GM12878 (cell line): ENCODE data around the gene CILP. TPM values are rescaled to one million over a fixed set of nuclear protein-coding genes. Genes with fewer than 3 reads are reported as not detected.
A peak's percentile ranks its signal among the peaks of the same experiment; 100 is the strongest.

Experiments used
- ATAC-seq: fragments of 200-7000 bp; cut with Tn5 transposase; 3 replicates; pipeline ENCODE4 v1.9.1; 2020; ENCODE audit warnings: mild to moderate bottlenecking, moderate library complexity
- BruUV-seq: library from RNA; stranded (reverse); fragments of 400-500 nt; replicated peaks from 2 replicates; lab custom pipeline; 2021; lab: Mats Ljungman, UMichigan
- CTCF ChIA-PET: fragments of 300-600 bp; sonication (Branson Sonifier 250); formaldehyde crosslinking; extraction: SDS; loops from one replicate; lab custom pipeline; 2021; ENCODE audit warnings: inconsistent platforms; lab: Yijun Ruan, JAX
- POLR2A ChIA-PET: fragments of 350-600 bp; formaldehyde crosslinking; extraction: SDS; loops from one replicate; lab custom pipeline; 2021; ENCODE audit warnings: inconsistent platforms; lab: Charles Lee
- RAD21 ChIA-PET: fragments of 300-600 bp; sonication (Branson Sonifier 250); formaldehyde crosslinking; loops from one replicate; lab custom pipeline; 2023; ENCODE audit warnings: antibody characterized with exemption; ENCODE audit not compliant: unreplicated experiment; lab: Charles Lee
- SMC1A ChIA-PET: fragments of 300-600 bp; sonication (Branson Sonifier 250); formaldehyde crosslinking; loops from one replicate; lab custom pipeline; 2023; ENCODE audit not compliant: unreplicated experiment, uncharacterized antibody; lab: Charles Lee
- DNase-seq: peaks from one replicate; pipeline ENCODE4 v3.0.0-alpha.2; 2011; ENCODE audit warnings: low read depth, low spot score
- FAIRE-seq: peaks from 3 replicates; lab custom pipeline; 2011; peaks lifted over from hg19 to GRCh38; lab: Jason Lieb, UNC
- H2AFZ ChIP-seq: 2 replicates; pipeline ENCODE4 v1.6.0; 2011; ENCODE audit warnings: low read depth, low read length, control low read depth; ENCODE audit not compliant: control insufficient read depth
- H3K27ac ChIP-seq: 2 replicates; pipeline ENCODE4 v1.5.1; 2011; ENCODE audit warnings: control low read depth; ENCODE audit not compliant: control insufficient read depth, insufficient read depth
- H3K27me3 ChIP-seq, 2 experiments: replicated peaks in 1 of 2; 2 replicates each; pipeline versions ENCODE4 v1.6.0 to v1.6.1; 2011; ENCODE audit warnings: low read length in 1 of 2; ENCODE audit not compliant: control insufficient read depth in 2 of 2, insufficient read depth in 2 of 2
- H3K36me3 ChIP-seq, 2 experiments: 2 replicates each; pipeline ENCODE4 v1.5.1; 2011; ENCODE audit warnings: low read length in 1 of 2; ENCODE audit not compliant: control insufficient read depth in 2 of 2, insufficient read depth in 2 of 2
- H3K4me1 ChIP-seq: 2 replicates; pipeline ENCODE4 v1.6.1; 2011; ENCODE audit warnings: mild to moderate bottlenecking, low read length, moderate library complexity, mixed read lengths; ENCODE audit not compliant: control insufficient read depth, insufficient read depth
- H3K4me2 ChIP-seq: 2 replicates; pipeline ENCODE4 v1.6.0; 2011; ENCODE audit warnings: control low read depth; ENCODE audit not compliant: control insufficient read depth, insufficient read depth
- H3K4me3 ChIP-seq: fragments of 200-600 bp; sonication (generic); 2 replicates; pipeline ENCODE4 v1.5.1; 2016
- H3K79me2 ChIP-seq: 2 replicates; pipeline ENCODE4 v1.6.0; 2011; ENCODE audit warnings: low read length; ENCODE audit not compliant: control insufficient read depth, insufficient read depth
- H3K9ac ChIP-seq: 2 replicates; pipeline ENCODE4 v1.8.0; 2011; ENCODE audit warnings: low read length, control low read depth, mixed read lengths; ENCODE audit not compliant: control insufficient read depth, insufficient read depth
- H3K9me3 ChIP-seq: replicated peaks from 3 replicates; pipeline ENCODE4 v1.5.1; 2011; ENCODE audit warnings: mild to moderate bottlenecking, low read length; ENCODE audit not compliant: control insufficient read depth, insufficient read depth
- H4K20me1 ChIP-seq: 2 replicates; pipeline ENCODE4 v1.6.0; 2011; ENCODE audit not compliant: control insufficient read depth, insufficient read depth
- ATF7 ChIP-seq: fragments of 450-650 bp; IDR thresholded peaks from 2 replicates; pipeline ENCODE4 v1.6.1; 2016; ENCODE audit warnings: low read depth, mild to moderate bottlenecking
- CEBPB ChIP-seq, 2 experiments: fragments of 150-350 bp in 1 of 2; IDR thresholded peaks; 2 replicates each; pipeline ENCODE4 v1.6.1; 2012 to 2014; ENCODE audit warnings: low read depth in 2 of 2, low read length in 2 of 2, borderline replicate concordance in 1 of 2, inconsistent platforms in 1 of 2
- CHD4 ChIP-seq: fragments of 200-600 bp; sonication (generic); IDR thresholded peaks from 2 replicates; pipeline ENCODE4 v1.6.1; 2016; ENCODE audit warnings: mild to moderate bottlenecking
- DPF2 ChIP-seq: fragments of 450-650 bp; IDR thresholded peaks from 2 replicates; pipeline ENCODE4 v1.6.1; 2017; ENCODE audit warnings: mild to moderate bottlenecking
- EGR1 ChIP-seq, 2 experiments: IDR thresholded peaks; 1 replicate in 1 of 2; 2 replicates in 1 of 2; pipeline ENCODE4 v1.6.1; 2011 to 2012; ENCODE audit warnings: low read depth in 2 of 2, low read length in 2 of 2, borderline replicate concordance in 1 of 2, mild to moderate bottlenecking in 1 of 2, moderate library complexity in 1 of 2
- FOXM1 ChIP-seq: IDR thresholded peaks from 2 replicates; pipeline ENCODE4 v1.6.1; 2012; ENCODE audit warnings: low read depth, mild to moderate bottlenecking, inconsistent platforms, low read length, moderate library complexity
- IKZF1 ChIP-seq: fragments of 450-650 bp; conservative IDR thresholded peaks from 2 replicates; pipeline ENCODE4 v1.6.1; 2017; ENCODE audit warnings: antibody characterized with exemption, mild to moderate bottlenecking
- IRF5 ChIP-seq: fragments of 450-650 bp; IDR thresholded peaks from 2 replicates; pipeline ENCODE4 v1.6.1; 2017; ENCODE audit warnings: borderline replicate concordance
- MXI1 ChIP-seq: fragments of 150-350 bp; IDR thresholded peaks from 2 replicates; pipeline ENCODE4 v1.6.1; 2011; ENCODE audit warnings: low read depth, mild to moderate bottlenecking, inconsistent platforms, low read length, improper control_type of control experiment
- NR2C2 ChIP-seq: IDR thresholded peaks from 2 replicates; pipeline ENCODE4 v1.6.1; 2011; ENCODE audit warnings: borderline replicate concordance, low read depth; ENCODE audit not compliant: control insufficient read depth, insufficient read length
- NR2F1 ChIP-seq: fragments of 450-650 bp; conservative IDR thresholded peaks from 2 replicates; pipeline ENCODE4 v1.6.1; 2017; ENCODE audit warnings: mild to moderate bottlenecking
- PBX3 ChIP-seq: IDR thresholded peaks from 2 replicates; pipeline ENCODE4 v1.6.1; 2011; ENCODE audit warnings: mild to moderate bottlenecking, low read depth, low read length, moderate library complexity; ENCODE audit not compliant: insufficient replicate concordance
- PML ChIP-seq: IDR thresholded peaks from 2 replicates; pipeline ENCODE4 v1.6.1; 2012; ENCODE audit warnings: low read length, inconsistent platforms
- RELA ChIP-seq: fragments of 450-650 bp; IDR thresholded peaks from 2 replicates; pipeline ENCODE4 v1.8.0; 2014; ENCODE audit warnings: borderline replicate concordance; ENCODE audit not compliant: partially characterized antibody
- RUNX3 ChIP-seq: IDR thresholded peaks from 2 replicates; pipeline ENCODE4 v1.6.1; 2012; ENCODE audit warnings: low read length, inconsistent platforms
- SRF ChIP-seq, 2 experiments: IDR thresholded peaks; 2 replicates each; pipeline ENCODE4 v1.6.1; 2011; ENCODE audit warnings: low read depth in 2 of 2, low read length in 2 of 2, mild to moderate bottlenecking in 1 of 2, moderate library complexity in 1 of 2
- TCF7 ChIP-seq: IDR thresholded peaks from 2 replicates; pipeline ENCODE4 v1.6.1; 2014; ENCODE audit warnings: antibody characterized with exemption, borderline replicate concordance
- YY1 ChIP-seq: IDR thresholded peaks from 2 replicates; pipeline ENCODE4 v1.6.1; 2011; ENCODE audit warnings: low read depth, mild to moderate bottlenecking, low read length
- ZNF274 ChIP-seq: IDR thresholded peaks from one replicate; pipeline ENCODE4 v1.8.0; 2011; ENCODE audit not compliant: insufficient read length, insufficient read depth
- WGBS: methylation state at CpG from one replicate; pipeline ENCODE4 v1.1.6; 2016; ENCODE audit warnings: low lambda C conversion rate; ENCODE audit not compliant: insufficient replicate concordance, insufficient coverage; ENCODE audit errors: missing lambda C conversion rate; 5-methylcytosine and 5-hydroxymethylcytosine counted together
- in situ Hi-C: fragments of 300-500 bp; cut with MboI; formaldehyde crosslinking; loops from 9 replicates; pipeline ENCODE4 v1.14.3; 2018; ENCODE audit warnings: mixed read lengths
- intact Hi-C: fragments of 100-400 bp; cut with micrococcal nuclease; formaldehyde crosslinking; loops from one replicate; pipeline ENCODE4 v1.14.2; 2022; ENCODE audit not compliant: unreplicated experiment
- polyA plus RNA-seq, 11 experiments: library from polyadenylated mRNA; depleted of rRNA in 4 of 11; unstranded in 6 of 11; stranded (reverse) in 5 of 11; fragments of >200 nt; fragmentation: Nextera tagmentation in 4 of 11; fragmentation: Illumina TruSeq in 1 of 11; extraction: Ambion mirVana in 4 of 11; extraction: Trizol in 1 of 11; gene quantifications; 1 replicate in 1 of 11; 2 replicates in 10 of 11; pipeline versions ENCODE4 v1.2.1 to v1.2.3, GENCODE V29; 2011 to 2016; ENCODE audit warnings: inconsistent platforms in 2 of 11, missing spikeins in 2 of 11, low read depth in 1 of 11
- total RNA-seq, 4 experiments: library from RNA; depleted of rRNA in 3 of 4; stranded (reverse); fragments of >200 nt in 3 of 4; fragmentation: Illumina TruSeq in 1 of 4; extraction: Trizol in 1 of 4; gene quantifications; 2 replicates each; pipeline versions ENCODE4 v1.2.1 to v1.2.3, GENCODE V29; 2013 to 2021
- TF ChIP-seq, protein P1 (sequence below): fragments of 450-650 bp; IDR thresholded peaks from 2 replicates; pipeline ENCODE4 v1.6.1; 2016; ENCODE audit warnings: mild to moderate bottlenecking

The CILP gene
- total and polyA plus RNA-seq, 10 of the 15 experiments (the other 5 are each of a cell fraction or from before 2014, with no cell fraction given): 0.03 to 0.06 (median 0.04) TPM; not detected in 4

DNA sequence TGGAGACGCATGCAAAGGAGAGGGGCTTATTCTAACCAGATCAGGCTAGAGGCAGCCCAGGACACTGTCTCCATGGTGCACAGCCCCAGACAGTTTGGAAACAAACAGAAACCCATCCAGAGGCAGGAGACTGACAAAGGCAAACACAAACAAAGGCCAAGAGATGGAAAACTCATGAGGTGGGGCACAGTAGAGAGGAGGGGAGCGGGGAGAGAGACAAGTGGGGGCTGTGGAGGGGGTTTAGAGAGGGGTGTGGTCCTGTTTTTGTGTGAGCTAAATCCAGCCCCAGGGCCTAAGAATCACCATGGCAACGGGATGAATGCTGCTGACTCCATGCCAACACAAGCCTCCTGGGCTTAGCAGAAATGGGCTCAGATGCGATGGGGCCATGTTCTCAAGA is 43.1 kb upstream of the CILP start (continued):
- TF ChIP-seq RUNX3: no peak
- TF ChIP-seq FOXM1: no peak
- TF ChIP-seq, all 136 proteins: peak for 0

DNA sequence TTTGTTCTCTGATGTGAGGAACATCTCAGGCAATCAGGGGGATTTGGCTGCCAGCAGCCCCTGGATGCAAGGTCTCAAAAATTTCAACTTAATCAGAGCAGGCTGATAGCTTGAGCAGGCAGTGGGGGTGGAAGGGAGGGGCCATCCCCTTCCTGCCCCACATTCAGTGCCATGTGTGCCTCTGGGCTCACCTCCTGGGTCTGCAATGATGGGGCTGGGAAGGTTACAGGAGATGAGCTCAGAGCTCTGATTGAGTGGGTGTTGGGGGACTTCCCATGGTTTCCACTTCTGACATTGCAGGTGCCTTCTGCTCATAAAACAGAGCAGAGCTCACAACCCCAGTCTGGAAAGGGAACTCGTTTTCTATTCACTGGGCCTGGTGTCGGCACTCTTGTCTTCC is 38.4 kb upstream of the CILP start:
- H3K27me3 ChIP-seq: no peaks in the 10 kb centered on the region
- H3K27ac ChIP-seq: peak overlapping the region; percentile 33; the same call in 1 of the 2 replicates
- H4K20me1 ChIP-seq: no peaks in the 10 kb centered on the region
- no TSS peak for BruUV-seq
- WGBS: 5% methylated on average over 2 of the region's 2 CpGs
- no peak for FAIRE-seq
- H3K9ac ChIP-seq: no peak overlapping the region
- in situ Hi-C loops: no loop called here
- ChIA-PET POLR2A (interaction anchor here (0.5 to 1.3 kb wide), 4 partner anchors 36 to 198 kb away, joined by 3 to 4 read pairs (median 3); partner anchors contain the start of gene PARP16), RAD21 (interaction anchor here (1.2 to 1.5 kb wide), 3 partner anchors 35 to 48 kb away, joined by 3 to 6 read pairs (median 3); partner anchors contain the start of gene PARP16), SMC1A (interaction anchor here (0.6 to 1.2 kb wide), 5 partner anchors 9 to 29 kb away, joined by 3 to 5 read pairs (median 3); no protein-coding TSS in a partner anchor), CTCF (interaction anchor here (0.6 to 1.4 kb wide), 5 partner anchors 9 to 486 kb away, joined by 3 to 10 read pairs (median 4); partner anchors contain the start of gene CILP)
- no peaks in the 10 kb centered on the region for H3K9me3 ChIP-seq
- H3K36me3 ChIP-seq: no peaks in the 10 kb centered on the region
- intact Hi-C loops: no loop called here
- H3K79me2 ChIP-seq: no peaks in the 10 kb centered on the region
- ATAC-seq: peak; percentile 95
- H3K4me3 ChIP-seq: no peak overlapping the region
- DNase-seq: peak; percentile 38
- peaks cover 11% of the 10 kb centered on the region for H3K4me1 ChIP-seq
- H3K4me2 ChIP-seq: 0 out of 2 replicates have a peak overlapping the region, but pooled peaks have one; percentile 27
- no peak overlapping the region for H2AFZ ChIP-seq
- TF ChIP-seq DPF2 (peak; percentile 31), RUNX3 (peak; percentile 30; the same call in 1 of the 2 replicates), IKZF1 (peak; percentile 59), NR2F1 (no peak; the same call in 1 of the 2 replicates), FOXM1 (no peak; the same call in 1 of the 2 replicates), TCF7 (no peak), ZNF274 (no peak), YY1 (0 out of 2 replicates have a peak, but pooled peaks have one; percentile 52), CEBPB (IDR thresholded peaks at IDR 0.05; ENCODE audit: borderline replicate concordance in 1 of 2, low read depth in 2 of 2, low read length in 2 of 2) (no peak), NR2C2 (no peak), RELA (peak; percentile 61), EGR1 (IDR thresholded peaks at IDR 0.05; ENCODE audit: borderline replicate concordance in 1 of 2, low read depth in 2 of 2, low read length in 2 of 2) (peak in 1 of 2 experiments; percentile 86; a peak in 2 of 3 replicates), PML (no peak), ATF7 (peak; percentile 72), PBX3 (no peak), SRF (IDR thresholded peaks at IDR 0.05; ENCODE audit: low read depth in 2 of 2, low read length in 2 of 2) (no peak), IRF5 (no peak), CHD4 (no peak), MXI1 (no peak)
- TF ChIP-seq, protein P1, sequence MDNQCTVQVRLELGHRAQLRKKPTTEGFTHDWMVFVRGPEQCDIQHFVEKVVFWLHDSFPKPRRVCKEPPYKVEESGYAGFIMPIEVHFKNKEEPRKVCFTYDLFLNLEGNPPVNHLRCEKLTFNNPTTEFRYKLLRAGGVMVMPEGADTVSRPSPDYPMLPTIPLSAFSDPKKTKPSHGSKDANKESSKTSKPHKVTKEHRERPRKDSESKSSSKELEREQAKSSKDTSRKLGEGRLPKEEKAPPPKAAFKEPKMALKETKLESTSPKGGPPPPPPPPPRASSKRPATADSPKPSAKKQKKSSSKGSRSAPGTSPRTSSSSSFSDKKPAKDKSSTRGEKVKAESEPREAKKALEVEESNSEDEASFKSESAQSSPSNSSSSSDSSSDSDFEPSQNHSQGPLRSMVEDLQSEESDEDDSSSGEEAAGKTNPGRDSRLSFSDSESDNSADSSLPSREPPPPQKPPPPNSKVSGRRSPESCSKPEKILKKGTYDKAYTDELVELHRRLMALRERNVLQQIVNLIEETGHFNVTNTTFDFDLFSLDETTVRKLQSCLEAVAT: peak; percentile 86
